Karpas-422 (cell line): ENCODE measurements around the gene NARS2. TPM values are rescaled to one million over a fixed set of nuclear protein-coding genes. Genes with fewer than 3 reads are reported as not detected.
A peak's percentile ranks its signal among the peaks of the same experiment; 100 is the strongest.

ENCODE experiments used
- DNase-seq: peaks from one replicate; pipeline ENCODE4 v3.0.0-alpha.2; 2015
- H2AFZ ChIP-seq: fragments of 200-600 bp; sonication (generic); 2 replicates; pipeline ENCODE4 v1.6.1; 2014; ENCODE audit warnings: antibody characterized with exemption, low read length, mixed read lengths
- H3K27ac ChIP-seq: fragments of 200-600 bp; sonication (generic); 2 replicates; pipeline ENCODE4 v1.5.1; 2014; ENCODE audit warnings: mild to moderate bottlenecking, low read length, moderate library complexity
- H3K27me3 ChIP-seq: fragments of 200-600 bp; sonication (generic); 2 replicates; pipeline ENCODE4 v1.6.1; 2014; ENCODE audit warnings: low read length, mixed read lengths
- H3K36me3 ChIP-seq: fragments of 200-600 bp; sonication (generic); 2 replicates; pipeline ENCODE4 v1.6.1; 2014; ENCODE audit warnings: low read length, mixed read lengths; ENCODE audit not compliant: insufficient read depth
- H3K4me1 ChIP-seq: fragments of 200-600 bp; sonication (generic); 2 replicates; pipeline ENCODE4 v1.6.1; 2014; ENCODE audit warnings: mild to moderate bottlenecking, low read length, mixed read lengths
- H3K4me2 ChIP-seq: fragments of 200-600 bp; sonication (generic); 2 replicates; pipeline ENCODE4 v1.6.1; 2014; ENCODE audit warnings: low read length, low read depth, mild to moderate bottlenecking; ENCODE audit not compliant: poor library complexity, severe bottlenecking
- H3K4me3 ChIP-seq: fragments of 200-600 bp; sonication (generic); 2 replicates; pipeline ENCODE4 v1.5.1; 2014; ENCODE audit warnings: mild to moderate bottlenecking, antibody characterized with exemption, low read length, mixed read lengths
- H3K79me2 ChIP-seq: fragments of 200-600 bp; sonication (generic); 2 replicates; pipeline ENCODE4 v1.6.1; 2014; ENCODE audit warnings: mild to moderate bottlenecking, low read length, mixed read lengths
- H3K9ac ChIP-seq: fragments of 200-600 bp; sonication (generic); 2 replicates; pipeline ENCODE4 v1.6.0; 2014; ENCODE audit warnings: low read length
- H3K9me2 ChIP-seq: fragments of 200-600 bp; sonication (generic), shearing (Covaris generic); replicated peaks from 2 replicates; pipeline ENCODE4 v1.6.0; 2014; ENCODE audit warnings: mild to moderate bottlenecking, low read length, moderate library complexity; ENCODE audit not compliant: insufficient read depth
- H3K9me3 ChIP-seq: fragments of 300-700, 200-600 bp; sonication (generic); 2 replicates; pipeline ENCODE4 v1.6.1; 2014; ENCODE audit warnings: low read length, mixed read lengths
- H4K20me1 ChIP-seq: fragments of 200-600 bp; sonication (generic); 2 replicates; pipeline ENCODE4 v1.6.1; 2014; ENCODE audit warnings: mild to moderate bottlenecking, antibody characterized with exemption, low read length, low read depth; ENCODE audit not compliant: insufficient read depth
- total RNA-seq: library from RNA; depleted of rRNA; stranded (reverse); fragments of >200 nt; shearing (Covaris generic); gene quantifications from 2 replicates; pipeline ENCODE4 v1.2.3, GENCODE V29; 2014; ENCODE audit warnings: low replicate concordance

The NARS2 gene
- total RNA-seq, 1 experiment from 2014 or later = 33.3 TPM

DNA sequence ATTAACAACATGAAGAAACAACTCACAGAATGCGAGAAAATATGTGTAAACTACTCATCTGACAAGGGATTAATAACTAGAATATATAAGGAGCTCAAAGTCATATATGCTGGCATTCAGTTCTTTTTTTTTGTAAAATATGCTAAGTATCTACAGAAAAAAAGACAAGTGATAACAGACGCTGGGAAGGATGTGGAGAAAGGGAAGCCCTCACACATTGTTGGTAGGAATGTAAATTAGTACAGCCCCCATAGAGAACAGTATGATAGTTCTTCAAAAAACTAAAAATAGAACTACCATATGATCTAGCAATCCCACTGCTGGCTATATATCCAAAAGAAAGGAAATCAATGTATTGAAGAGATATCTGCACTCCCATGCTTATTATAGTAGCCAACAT lies 170.9 kb downstream of the NARS2 start:
- no peaks in the 10 kb centered on the region for H3K79me2 ChIP-seq
- H3K27ac ChIP-seq = no peak overlapping the region
- no peaks in the 10 kb centered on the region for H4K20me1 ChIP-seq
- DNase-seq = no peak
- no peaks in the 10 kb centered on the region for H3K9me2 ChIP-seq
- no peaks in the 10 kb centered on the region for H3K27me3 ChIP-seq
- H3K4me1 ChIP-seq = no peaks in the 10 kb centered on the region
- no peak overlapping the region for H3K4me2 ChIP-seq
- H3K9me3 ChIP-seq = no peaks in the 10 kb centered on the region
- no peaks in the 10 kb centered on the region for H3K36me3 ChIP-seq
- H2AFZ ChIP-seq = no peak overlapping the region
- H3K4me3 ChIP-seq = no peak overlapping the region
- no peak overlapping the region for H3K9ac ChIP-seq

- no peaks in the 10 kb centered on the region for H3K9me3 ChIP-seq
- no peaks in the 10 kb centered on the region for H4K20me1 ChIP-seq
- peak; percentile 17 for DNase-seq
- no peak overlapping the region for H3K4me2 ChIP-seq
- H3K9me2 ChIP-seq = no peaks in the 10 kb centered on the region
- no peaks in the 10 kb centered on the region for H3K79me2 ChIP-seq
- H3K27me3 ChIP-seq = no peaks in the 10 kb centered on the region
- H3K36me3 ChIP-seq = no peaks in the 10 kb centered on the region
- H2AFZ ChIP-seq = no peak overlapping the region
- no peak overlapping the region for H3K9ac ChIP-seq
- no peaks in the 10 kb centered on the region for H3K4me1 ChIP-seq
- no peak overlapping the region for H3K27ac ChIP-seq
- no peak overlapping the region for H3K4me3 ChIP-seq
These were observed 171.8 kb downstream of the NARS2 start for GRCh38 chr11:78402847-78403246.

DNA sequence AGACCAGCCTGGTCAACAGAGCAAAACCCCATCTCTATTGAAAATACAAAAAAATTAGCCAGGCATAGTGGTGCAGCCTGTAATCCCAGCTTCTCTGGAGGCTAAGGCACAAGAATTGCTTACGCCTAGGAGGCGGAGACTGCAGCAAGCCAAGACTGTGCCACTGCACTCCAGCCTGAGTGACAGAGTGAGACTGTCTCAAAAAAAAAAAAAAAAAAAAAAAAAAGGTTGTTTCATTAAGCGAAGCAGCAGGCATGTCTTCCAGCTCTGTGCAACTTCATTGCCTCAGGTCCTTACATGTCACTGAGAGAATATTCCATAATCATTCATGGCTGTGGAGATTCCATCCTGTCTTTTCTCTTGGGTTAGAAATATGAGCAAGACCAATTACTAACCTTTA lies 174.0 kb downstream of the NARS2 start:
- Histone ChIP-seq H2AFZ (no peak overlapping the region), H3K9me3 (no peaks in the 10 kb centered on the region), H3K4me1 (no peaks in the 10 kb centered on the region), H3K4me3 (no peak overlapping the region), H3K27ac (no peak overlapping the region), H4K20me1 (no peaks in the 10 kb centered on the region), H3K36me3 (no peaks in the 10 kb centered on the region), H3K9me2 (no peaks in the 10 kb centered on the region), H3K27me3 (no peaks in the 10 kb centered on the region), H3K9ac (no peak overlapping the region), H3K79me2 (no peaks in the 10 kb centered on the region), H3K4me2 (no peak overlapping the region)
- DNase-seq = no peak

DNA sequence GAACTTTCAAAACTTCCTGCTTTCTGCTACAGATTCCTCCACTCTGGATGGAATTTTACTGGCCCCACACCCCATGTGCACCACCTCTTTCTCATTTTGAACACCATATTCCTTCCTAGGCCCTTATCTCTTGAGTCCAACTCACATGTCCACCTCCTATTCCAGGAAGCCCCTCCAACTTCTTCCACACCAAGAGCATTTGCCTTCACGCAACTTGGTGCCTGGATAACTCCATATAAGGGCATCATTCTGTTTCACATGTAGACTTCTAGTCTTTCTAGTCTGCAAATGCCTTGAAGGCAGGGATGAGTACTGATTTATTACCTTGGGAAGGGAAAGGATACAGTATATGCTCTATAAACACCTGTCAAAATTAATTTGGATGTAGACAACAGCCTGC lies 174.5 kb downstream of the NARS2 start:
- Histone ChIP-seq H4K20me1 (no peaks in the 10 kb centered on the region), H3K9me3 (no peaks in the 10 kb centered on the region), H3K9me2 (no peaks in the 10 kb centered on the region), H3K4me2 (no peak overlapping the region), H3K9ac (no peak overlapping the region), H3K79me2 (no peaks in the 10 kb centered on the region), H2AFZ (no peak overlapping the region), H3K36me3 (no peaks in the 10 kb centered on the region), H3K4me1 (no peaks in the 10 kb centered on the region), H3K4me3 (no peak overlapping the region), H3K27me3 (no peaks in the 10 kb centered on the region), H3K27ac (no peak overlapping the region)
- no peak for DNase-seq

DNA sequence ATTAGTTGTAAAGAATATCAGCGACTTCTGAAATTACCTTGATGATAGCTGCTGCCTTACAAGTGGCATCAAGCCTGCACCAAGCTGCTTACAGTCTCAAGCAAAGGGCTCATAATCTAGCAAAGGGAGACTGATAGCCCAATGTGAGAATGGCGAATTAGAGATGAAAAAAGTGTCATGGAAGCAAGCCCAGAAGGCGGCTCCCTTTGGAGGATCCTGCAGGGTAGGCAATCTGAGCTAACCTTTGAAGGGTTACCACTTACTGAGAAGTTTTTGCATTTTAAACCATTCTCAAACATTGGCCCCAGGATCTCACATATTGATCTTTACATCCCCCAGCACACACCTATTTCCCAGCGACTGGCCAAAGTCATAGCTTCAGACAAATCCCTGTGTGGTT lies 175.5 kb downstream of the NARS2 start:
- Histone ChIP-seq H3K9ac (no peak overlapping the region), H3K27ac (no peak overlapping the region), H3K4me3 (no peak overlapping the region), H3K9me3 (no peaks in the 10 kb centered on the region), H2AFZ (no peak overlapping the region), H3K27me3 (no peaks in the 10 kb centered on the region), H3K4me2 (no peak overlapping the region), H3K9me2 (no peaks in the 10 kb centered on the region), H4K20me1 (no peaks in the 10 kb centered on the region), H3K36me3 (no peaks in the 10 kb centered on the region), H3K4me1 (no peaks in the 10 kb centered on the region), H3K79me2 (no peaks in the 10 kb centered on the region)
- DNase-seq = no peak

GRCh38 chr11:78398715-78399114 lies 175.9 kb downstream of the NARS2 start:
- H3K36me3 ChIP-seq = no peaks in the 10 kb centered on the region
- no peaks in the 10 kb centered on the region for H3K27me3 ChIP-seq
- no peaks in the 10 kb centered on the region for H4K20me1 ChIP-seq
- no peak overlapping the region for H3K4me2 ChIP-seq
- no peaks in the 10 kb centered on the region for H3K9me3 ChIP-seq
- no peak overlapping the region for H3K4me3 ChIP-seq
- H2AFZ ChIP-seq = no peak overlapping the region
- no peaks in the 10 kb centered on the region for H3K4me1 ChIP-seq
- H3K27ac ChIP-seq = no peak overlapping the region
- H3K9ac ChIP-seq = no peak overlapping the region
- no peaks in the 10 kb centered on the region for H3K9me2 ChIP-seq
- DNase-seq = no peak
- H3K79me2 ChIP-seq = no peaks in the 10 kb centered on the region

DNA sequence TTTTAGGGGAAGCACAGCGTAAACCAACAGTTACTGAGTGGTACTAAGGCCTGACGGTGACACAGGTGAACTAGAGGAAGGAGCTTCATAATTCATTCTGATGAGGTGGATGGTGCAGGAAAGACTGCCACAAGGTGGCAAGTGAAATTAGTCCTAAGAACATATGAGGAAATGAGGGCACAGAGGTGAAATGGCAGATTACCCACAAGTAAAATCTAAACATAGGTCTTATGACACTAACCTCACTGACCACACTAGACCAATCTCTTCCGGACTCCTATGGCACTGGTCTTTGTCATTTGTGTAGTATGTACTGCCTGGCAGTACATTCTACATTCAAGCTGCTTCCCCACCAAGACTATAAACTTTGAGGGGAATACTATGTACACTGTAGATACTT lies 177.3 kb downstream of the NARS2 start:
- no peak for DNase-seq
- Histone ChIP-seq H3K4me1 (no peaks in the 10 kb centered on the region), H3K4me3 (no peak overlapping the region), H2AFZ (no peak overlapping the region), H3K27me3 (no peaks in the 10 kb centered on the region), H3K9ac (no peak overlapping the region), H3K36me3 (no peaks in the 10 kb centered on the region), H3K79me2 (no peaks in the 10 kb centered on the region), H4K20me1 (no peaks in the 10 kb centered on the region), H3K27ac (no peak overlapping the region), H3K9me3 (no peaks in the 10 kb centered on the region), H3K4me2 (no peak overlapping the region), H3K9me2 (no peaks in the 10 kb centered on the region)

DNA sequence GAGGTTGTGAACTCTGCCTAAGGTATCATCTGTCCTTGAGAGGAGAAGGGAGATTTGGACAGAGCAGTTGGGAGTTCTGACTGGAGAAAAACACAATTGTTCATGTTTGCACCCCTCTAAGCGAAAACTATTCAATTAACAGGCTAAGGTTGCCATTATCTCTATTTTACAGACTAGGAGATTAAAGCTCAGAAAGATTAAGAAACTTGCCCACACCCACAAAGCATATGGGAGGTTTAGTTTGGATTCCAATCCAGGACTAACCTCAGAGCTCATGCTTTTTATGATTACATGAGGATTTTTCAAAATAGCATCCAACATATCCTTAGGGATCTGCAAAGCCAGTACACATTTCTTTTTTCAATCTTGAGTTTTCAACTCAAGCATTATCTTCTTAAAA lies 179.1 kb downstream of the NARS2 start:
- H4K20me1 ChIP-seq = no peaks in the 10 kb centered on the region
- H3K4me1 ChIP-seq = no peaks in the 10 kb centered on the region
- no peaks in the 10 kb centered on the region for H3K36me3 ChIP-seq
- no peak overlapping the region for H3K4me3 ChIP-seq
- no peak overlapping the region for H3K4me2 ChIP-seq
- H3K9me2 ChIP-seq = no peaks in the 10 kb centered on the region
- H3K27ac ChIP-seq = no peak overlapping the region
- no peak overlapping the region for H2AFZ ChIP-seq
- H3K9me3 ChIP-seq = no peaks in the 10 kb centered on the region
- no peaks in the 10 kb centered on the region for H3K79me2 ChIP-seq
- H3K9ac ChIP-seq = no peak overlapping the region
- H3K27me3 ChIP-seq = no peaks in the 10 kb centered on the region
- no peak for DNase-seq

DNA sequence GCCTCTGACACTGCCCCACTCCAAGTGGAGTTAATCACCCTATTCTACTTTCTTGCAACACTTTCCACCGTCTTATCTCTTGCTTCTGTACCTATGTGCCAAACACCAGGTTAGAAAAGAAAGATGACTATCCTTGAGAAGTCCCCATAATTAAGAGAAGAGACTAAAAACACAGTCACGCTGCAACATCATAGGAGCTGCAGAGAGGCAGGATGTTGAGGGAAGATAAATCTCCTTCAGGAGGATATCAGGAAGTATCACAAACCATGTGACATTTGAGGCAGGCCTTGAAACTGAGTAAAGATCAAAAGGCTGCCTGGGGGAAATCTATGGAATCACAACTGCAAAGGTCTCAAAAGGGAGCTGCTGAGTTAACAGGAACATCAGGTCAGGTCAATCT lies 181.8 kb downstream of the NARS2 start:
- no peaks in the 10 kb centered on the region for H3K9me2 ChIP-seq
- no peaks in the 10 kb centered on the region for H3K36me3 ChIP-seq
- no peak overlapping the region for H3K9ac ChIP-seq
- no peaks in the 10 kb centered on the region for H4K20me1 ChIP-seq
- no peaks in the 10 kb centered on the region for H3K79me2 ChIP-seq
- no peaks in the 10 kb centered on the region for H3K4me1 ChIP-seq
- H3K4me2 ChIP-seq = no peak overlapping the region
- H3K9me3 ChIP-seq = no peaks in the 10 kb centered on the region
- no peak overlapping the region for H3K4me3 ChIP-seq
- no peak overlapping the region for H2AFZ ChIP-seq
- H3K27me3 ChIP-seq = no peaks in the 10 kb centered on the region
- DNase-seq = no peak
- no peak overlapping the region for H3K27ac ChIP-seq
